HEK293 (cell line): ENCODE data around the gene SERPINB8.

Source experiments
- CTCF ChIA-PET: fragments of 350-600 bp; formaldehyde crosslinking; extraction: SDS; loops from one replicate; lab custom pipeline; 2021; ENCODE audit warnings: antibody characterized with exemption; lab: Yijun Ruan, JAX
- POLR2A ChIA-PET: fragments of 300-600 bp; formaldehyde crosslinking; extraction: SDS; loops from one replicate; lab custom pipeline; 2020; ENCODE audit warnings: antibody characterized with exemption, inconsistent platforms; lab: Yijun Ruan, JAX
- H3K27ac ChIP-seq: fragments of 200-500 bp; sonication (Bioruptor generic); 2 replicates; pipeline ENCODE4 v1.5.1; 2014; ENCODE audit warnings: low read depth, low read length, control low read depth, inconsistent platforms; ENCODE audit errors: extremely low read depth
- H3K36me3 ChIP-seq, 2 experiments: fragments of 200-500 bp in 1 of 2; sonication (Bioruptor generic) in 1 of 2; 1 replicate in 1 of 2; 2 replicates in 1 of 2; pipeline ENCODE4 v1.5.1; 2014 to 2017; ENCODE audit warnings: inconsistent platforms in 2 of 2, low read length in 2 of 2; ENCODE audit not compliant: control insufficient read depth in 2 of 2, insufficient read depth in 1 of 2
- H3K4me1 ChIP-seq: fragments of 200-500 bp; sonication (Bioruptor generic); 2 replicates; pipeline ENCODE4 v1.5.1; 2014; ENCODE audit warnings: mild to moderate bottlenecking, low read length, inconsistent platforms; ENCODE audit not compliant: control insufficient read depth, insufficient read depth
- H3K4me3 ChIP-seq: 2 replicates; pipeline ENCODE4 v1.5.1; 2011; ENCODE audit warnings: low read depth, mild to moderate bottlenecking, control low read depth, low read length, moderate library complexity
- H3K9me3 ChIP-seq: fragments of 200-500 bp; sonication (Bioruptor generic); 2 replicates; pipeline ENCODE4 v1.5.1; 2014; ENCODE audit warnings: low read depth, low read length, inconsistent platforms; ENCODE audit not compliant: control insufficient read depth, insufficient read depth
- BCL11A ChIP-seq: fragments of 450-650 bp; formaldehyde crosslinking; IDR thresholded peaks from 2 replicates; pipeline ENCODE4 v1.5.1; 2016; ENCODE audit warnings: low read depth, missing biosample characterization, missing genetic modification characterization
- FEZF1 ChIP-seq: fragments of 450-650 bp; formaldehyde crosslinking; IDR thresholded peaks from 2 replicates; pipeline ENCODE4 v1.5.1; 2016; ENCODE audit warnings: missing biosample characterization, missing genetic modification characterization
- GLIS1 ChIP-seq: fragments of 450-650 bp; formaldehyde crosslinking; IDR thresholded peaks from 2 replicates; pipeline ENCODE4 v1.5.1; 2016; ENCODE audit warnings: missing biosample characterization, missing genetic modification characterization
- KLF17 ChIP-seq: fragments of 450-650 bp; formaldehyde crosslinking; IDR thresholded peaks from 2 replicates; pipeline ENCODE4 v1.5.1; 2016; ENCODE audit warnings: missing biosample characterization, missing genetic modification characterization
- PRDM1 ChIP-seq: fragments of 450-650 bp; formaldehyde crosslinking; IDR thresholded peaks from 2 replicates; pipeline ENCODE4; 2016; ENCODE audit warnings: missing biosample characterization, missing genetic modification characterization
- SCRT2 ChIP-seq: fragments of 450-650 bp; formaldehyde crosslinking; IDR thresholded peaks from 2 replicates; pipeline ENCODE4 v1.5.1; 2016; ENCODE audit warnings: missing biosample characterization, missing genetic modification characterization
- ZNF155 ChIP-seq: fragments of 450-650 bp; formaldehyde crosslinking; IDR thresholded peaks from 2 replicates; pipeline ENCODE4 v1.5.1; 2016; ENCODE audit warnings: missing biosample characterization, missing genetic modification characterization
- ZNF311 ChIP-seq: fragments of 450-650 bp; formaldehyde crosslinking; IDR thresholded peaks from 2 replicates; pipeline ENCODE4 v1.5.1; 2017; ENCODE audit warnings: missing biosample characterization, missing genetic modification characterization, borderline replicate concordance
- ZNF48 ChIP-seq: fragments of 450-650 bp; formaldehyde crosslinking; IDR thresholded peaks from 2 replicates; pipeline ENCODE4 v1.5.1; 2016; ENCODE audit warnings: missing biosample characterization, missing genetic modification characterization
- ZNF510 ChIP-seq: fragments of 450-650 bp; formaldehyde crosslinking; IDR thresholded peaks from 2 replicates; pipeline ENCODE4 v1.5.1; 2018; ENCODE audit warnings: mild to moderate bottlenecking, missing genetic modification characterization, missing biosample characterization; ENCODE audit not compliant: insufficient replicate concordance
- ZNF548 ChIP-seq: fragments of 450-650 bp; formaldehyde crosslinking; IDR thresholded peaks from 2 replicates; pipeline ENCODE4 v1.5.1; 2016; ENCODE audit warnings: missing biosample characterization, missing genetic modification characterization
- ZNF610 ChIP-seq: fragments of 450-650 bp; formaldehyde crosslinking; IDR thresholded peaks from 2 replicates; pipeline ENCODE4 v1.5.1; 2016; ENCODE audit warnings: missing biosample characterization, missing genetic modification characterization, borderline replicate concordance
- ZNF623 ChIP-seq: fragments of 450-650 bp; formaldehyde crosslinking; IDR thresholded peaks from 2 replicates; pipeline ENCODE4 v1.5.1; 2016; ENCODE audit warnings: missing biosample characterization, missing genetic modification characterization
- ZNF639 ChIP-seq: fragments of 450-650 bp; formaldehyde crosslinking; IDR thresholded peaks from 2 replicates; pipeline ENCODE4 v1.5.1; 2016; ENCODE audit warnings: missing biosample characterization, missing genetic modification characterization
- ZNF701 ChIP-seq: fragments of 450-650 bp; formaldehyde crosslinking; IDR thresholded peaks from 2 replicates; pipeline ENCODE4 v1.5.1; 2016; ENCODE audit warnings: missing biosample characterization, missing genetic modification characterization
- ZNF747 ChIP-seq: fragments of 450-650 bp; formaldehyde crosslinking; IDR thresholded peaks from 2 replicates; pipeline ENCODE4 v1.5.1; 2016; ENCODE audit warnings: missing biosample characterization, missing genetic modification characterization
- ZSCAN23 ChIP-seq: fragments of 450-650 bp; formaldehyde crosslinking; IDR thresholded peaks from 2 replicates; pipeline ENCODE4 v1.5.1; 2016; ENCODE audit warnings: missing biosample characterization, missing genetic modification characterization
- ZSCAN4 ChIP-seq: fragments of 450-650 bp; formaldehyde crosslinking; IDR thresholded peaks from 2 replicates; pipeline ENCODE4 v1.5.1; 2017; ENCODE audit warnings: missing biosample characterization, missing genetic modification characterization
- TF ChIP-seq, protein P1 (sequence below): fragments of 450-650 bp; formaldehyde crosslinking; IDR thresholded peaks from 2 replicates; pipeline ENCODE4 v1.5.1; 2017; ENCODE audit warnings: missing biosample characterization, mild to moderate bottlenecking, missing genetic modification characterization, moderate library complexity
- TF ChIP-seq, protein P2 (sequence below): fragments of 450-650 bp; formaldehyde crosslinking; IDR thresholded peaks from 2 replicates; pipeline ENCODE4 v1.5.1; 2016; ENCODE audit warnings: missing biosample characterization, missing genetic modification characterization

SERPINB8 gene

GRCh38 chr18:64009305-64009704 is 39.4 kb downstream of the SERPINB8 start:
- POLR2A ChIA-PET = no interaction called here
- CTCF ChIA-PET = interaction anchor here (1.4 to 2.5 kb wide), 2 partner anchors 9 to 15 kb away, joined by 4 to 7 read pairs; no protein-coding TSS in a partner anchor
- Histone ChIP-seq H3K27ac (no peak overlapping the region), H3K36me3 (no peaks in the 10 kb centered on the region), H3K9me3 (no peaks in the 10 kb centered on the region), H3K4me1 (no peaks in the 10 kb centered on the region), H3K4me3 (no peak overlapping the region)
- TF ChIP-seq GLIS1 (tag by site-specific recombination) (no peak), ZNF155 (tag by site-specific recombination) (no peak), ZNF311 (tag by site-specific recombination) (no peak), ZNF623 (no peak), SCRT2 (tag by site-specific recombination) (no peak), ZNF48 (tag by site-specific recombination) (no peak), ZNF701 (no peak), ZNF548 (tag by site-specific recombination) (no peak), PRDM1 (tag by site-specific recombination) (no peak), BCL11A (tag by site-specific recombination) (no peak), ZNF747 (tag by site-specific recombination) (no peak), ZNF610 (tag by site-specific recombination) (no peak), ZSCAN23 (tag by site-specific recombination) (no peak), FEZF1 (tag by site-specific recombination) (no peak), KLF17 (no peak), ZSCAN4 (tag by site-specific recombination) (no peak), ZNF639 (tag by site-specific recombination) (no peak), ZNF510 (tag by site-specific recombination) (no peak)
- TF ChIP-seq, protein P1, sequence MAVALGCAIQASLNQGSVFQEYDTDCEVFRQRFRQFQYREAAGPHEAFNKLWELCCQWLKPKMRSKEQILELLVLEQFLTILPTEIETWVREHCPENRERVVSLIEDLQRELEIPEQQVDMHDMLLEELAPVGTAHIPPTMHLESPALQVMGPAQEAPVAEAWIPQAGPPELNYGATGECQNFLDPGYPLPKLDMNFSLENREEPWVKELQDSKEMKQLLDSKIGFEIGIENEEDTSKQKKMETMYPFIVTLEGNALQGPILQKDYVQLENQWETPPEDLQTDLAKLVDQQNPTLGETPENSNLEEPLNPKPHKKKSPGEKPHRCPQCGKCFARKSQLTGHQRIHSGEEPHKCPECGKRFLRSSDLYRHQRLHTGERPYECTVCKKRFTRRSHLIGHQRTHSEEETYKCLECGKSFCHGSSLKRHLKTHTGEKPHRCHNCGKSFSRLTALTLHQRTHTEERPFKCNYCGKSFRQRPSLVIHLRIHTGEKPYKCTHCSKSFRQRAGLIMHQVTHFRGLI (tag by site-specific recombination) = no peak
- TF ChIP-seq, protein P2, sequence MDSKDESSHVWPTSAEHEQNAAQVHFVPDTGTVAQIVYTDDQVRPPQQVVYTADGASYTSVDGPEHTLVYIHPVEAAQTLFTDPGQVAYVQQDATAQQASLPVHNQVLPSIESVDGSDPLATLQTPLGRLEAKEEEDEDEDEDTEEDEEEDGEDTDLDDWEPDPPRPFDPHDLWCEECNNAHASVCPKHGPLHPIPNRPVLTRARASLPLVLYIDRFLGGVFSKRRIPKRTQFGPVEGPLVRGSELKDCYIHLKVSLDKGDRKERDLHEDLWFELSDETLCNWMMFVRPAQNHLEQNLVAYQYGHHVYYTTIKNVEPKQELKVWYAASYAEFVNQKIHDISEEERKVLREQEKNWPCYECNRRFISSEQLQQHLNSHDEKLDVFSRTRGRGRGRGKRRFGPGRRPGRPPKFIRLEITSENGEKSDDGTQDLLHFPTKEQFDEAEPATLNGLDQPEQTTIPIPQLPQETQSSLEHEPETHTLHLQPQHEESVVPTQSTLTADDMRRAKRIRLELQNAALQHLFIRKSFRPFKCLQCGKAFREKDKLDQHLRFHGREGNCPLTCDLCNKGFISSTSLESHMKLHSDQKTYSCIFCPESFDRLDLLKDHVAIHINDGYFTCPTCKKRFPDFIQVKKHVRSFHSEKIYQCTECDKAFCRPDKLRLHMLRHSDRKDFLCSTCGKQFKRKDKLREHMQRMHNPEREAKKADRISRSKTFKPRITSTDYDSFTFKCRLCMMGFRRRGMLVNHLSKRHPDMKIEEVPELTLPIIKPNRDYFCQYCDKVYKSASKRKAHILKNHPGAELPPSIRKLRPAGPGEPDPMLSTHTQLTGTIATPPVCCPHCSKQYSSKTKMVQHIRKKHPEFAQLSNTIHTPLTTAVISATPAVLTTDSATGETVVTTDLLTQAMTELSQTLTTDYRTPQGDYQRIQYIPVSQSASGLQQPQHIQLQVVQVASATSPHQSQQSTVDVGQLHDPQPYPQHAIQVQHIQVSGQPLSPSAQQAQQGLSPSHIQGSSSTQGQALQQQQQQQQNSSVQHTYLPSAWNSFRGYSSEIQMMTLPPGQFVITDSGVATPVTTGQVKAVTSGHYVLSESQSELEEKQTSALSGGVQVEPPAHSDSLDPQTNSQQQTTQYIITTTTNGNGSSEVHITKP (tag by site-specific recombination) = no peak
